ENCODE measurements around the gene CLIP2.

DNA sequence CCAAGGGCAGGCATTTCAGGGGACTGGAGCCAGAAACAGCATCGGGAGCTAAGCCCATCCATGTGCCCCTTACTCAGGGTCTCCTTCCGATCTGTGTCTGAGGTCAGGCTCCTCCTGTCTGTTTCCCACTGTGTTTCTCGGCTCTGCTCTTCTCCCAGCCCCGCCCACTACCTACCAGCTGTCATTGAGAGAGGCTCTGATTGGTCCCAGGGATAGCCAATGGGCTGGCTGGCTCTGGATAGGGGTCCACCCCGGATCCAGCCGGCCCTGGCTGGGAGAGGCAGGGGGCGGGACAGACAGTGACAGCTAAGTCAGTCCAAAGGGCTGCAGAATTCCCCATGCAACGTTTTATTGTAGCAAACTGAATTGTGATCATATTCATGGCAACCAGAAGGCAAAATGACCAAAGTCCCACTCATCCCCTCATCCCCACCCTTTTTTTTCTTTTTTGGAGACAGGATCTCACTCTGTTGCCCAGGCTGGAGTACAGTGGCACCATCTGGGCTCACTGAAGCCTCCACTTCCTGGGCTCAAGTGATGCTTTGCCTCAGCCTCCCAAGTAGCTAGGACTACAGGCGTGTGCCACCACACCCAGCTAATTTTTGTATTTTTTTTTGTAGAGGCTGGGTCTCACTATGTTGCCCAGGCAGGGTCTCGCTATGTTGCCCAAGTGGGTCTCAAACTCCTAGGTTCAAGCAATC lies 76.3 kb downstream of the CLIP2 start:
- TF ChIP-seq EZH2phosphoT487 (IDR thresholded peaks at IDR 0.05; ENCODE audit: borderline replicate concordance, low read length), result no peak
- TF ChIP-seq, protein P1, sequence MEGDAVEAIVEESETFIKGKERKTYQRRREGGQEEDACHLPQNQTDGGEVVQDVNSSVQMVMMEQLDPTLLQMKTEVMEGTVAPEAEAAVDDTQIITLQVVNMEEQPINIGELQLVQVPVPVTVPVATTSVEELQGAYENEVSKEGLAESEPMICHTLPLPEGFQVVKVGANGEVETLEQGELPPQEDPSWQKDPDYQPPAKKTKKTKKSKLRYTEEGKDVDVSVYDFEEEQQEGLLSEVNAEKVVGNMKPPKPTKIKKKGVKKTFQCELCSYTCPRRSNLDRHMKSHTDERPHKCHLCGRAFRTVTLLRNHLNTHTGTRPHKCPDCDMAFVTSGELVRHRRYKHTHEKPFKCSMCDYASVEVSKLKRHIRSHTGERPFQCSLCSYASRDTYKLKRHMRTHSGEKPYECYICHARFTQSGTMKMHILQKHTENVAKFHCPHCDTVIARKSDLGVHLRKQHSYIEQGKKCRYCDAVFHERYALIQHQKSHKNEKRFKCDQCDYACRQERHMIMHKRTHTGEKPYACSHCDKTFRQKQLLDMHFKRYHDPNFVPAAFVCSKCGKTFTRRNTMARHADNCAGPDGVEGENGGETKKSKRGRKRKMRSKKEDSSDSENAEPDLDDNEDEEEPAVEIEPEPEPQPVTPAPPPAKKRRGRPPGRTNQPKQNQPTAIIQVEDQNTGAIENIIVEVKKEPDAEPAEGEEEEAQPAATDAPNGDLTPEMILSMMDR (conservative IDR thresholded peaks at IDR 0.05; ENCODE audit: low read depth, low read length), result no peak

Data from PC-3 (cell line).